NCI-H2171 treated with DMSO at 0.1 percent for 48 hours (cell line): ENCODE results near the gene ACTR1B.
"Not testable (repeated sequence)": the region's sequence is repeated elsewhere in the genome, so short reads cannot be mapped to it uniquely, and the experiment has no call there.

Experiments
- DNase-seq: peaks from one replicate; lab custom pipeline; 2025; lab: John Stamatoyannopoulos, UW

ACTR1B gene

DNA sequence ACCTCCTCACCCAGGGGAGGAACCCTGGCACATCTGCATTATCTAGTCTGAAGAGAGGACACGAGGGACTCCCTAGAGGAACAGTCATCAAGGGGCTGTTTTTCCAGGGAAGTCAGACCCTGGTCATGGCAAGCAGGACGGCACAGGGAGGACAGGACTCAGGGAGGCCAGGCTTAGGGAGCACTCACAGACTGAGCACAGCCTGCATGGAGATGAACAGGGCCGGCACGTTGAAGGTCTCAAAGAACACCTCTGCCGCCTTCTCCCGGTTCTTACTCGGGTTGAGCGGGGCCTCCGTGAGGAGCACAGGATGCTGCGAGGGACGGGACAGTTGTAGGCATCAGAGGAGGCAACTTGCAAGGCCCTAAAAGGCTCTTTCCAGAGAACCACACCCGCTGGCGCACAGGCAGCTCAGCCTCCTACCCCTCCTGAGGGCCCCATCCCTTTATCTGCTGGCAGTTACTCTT is 5.1 kb downstream of the ACTR1B start:
- no peak for DNase-seq

GRCh38 chr2:97657986-97658690 is 5.7 kb downstream of the ACTR1B start:
- DNase-seq = no peak

- DNase-seq = no peak
Observed at GRCh38 chr2:97656905-97657587, 6.8 kb downstream of the ACTR1B start.

- no peak for DNase-seq
Observed at GRCh38 chr2:97656129-97656755, 7.6 kb downstream of the ACTR1B start.

DNA sequence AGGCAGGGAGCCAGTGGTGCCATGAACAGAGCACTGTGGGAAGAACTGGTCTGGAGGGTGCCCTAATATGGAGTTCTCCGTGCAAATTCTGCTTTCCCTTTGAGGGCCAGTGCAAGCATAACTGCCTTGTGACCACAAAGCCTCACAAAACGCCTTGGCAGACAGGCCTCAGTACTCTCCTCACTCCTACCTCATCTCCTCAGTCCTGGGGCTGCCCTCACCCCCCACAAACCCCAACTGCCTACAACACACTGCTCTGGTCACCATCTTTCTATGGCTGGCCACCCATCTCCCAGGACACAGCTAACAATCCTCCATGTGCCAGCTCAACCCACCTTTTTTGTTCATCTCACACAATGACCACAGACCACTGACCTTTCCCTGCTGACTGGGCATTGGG is 9.1 kb downstream of the ACTR1B start:
- DNase-seq = no peak

DNA sequence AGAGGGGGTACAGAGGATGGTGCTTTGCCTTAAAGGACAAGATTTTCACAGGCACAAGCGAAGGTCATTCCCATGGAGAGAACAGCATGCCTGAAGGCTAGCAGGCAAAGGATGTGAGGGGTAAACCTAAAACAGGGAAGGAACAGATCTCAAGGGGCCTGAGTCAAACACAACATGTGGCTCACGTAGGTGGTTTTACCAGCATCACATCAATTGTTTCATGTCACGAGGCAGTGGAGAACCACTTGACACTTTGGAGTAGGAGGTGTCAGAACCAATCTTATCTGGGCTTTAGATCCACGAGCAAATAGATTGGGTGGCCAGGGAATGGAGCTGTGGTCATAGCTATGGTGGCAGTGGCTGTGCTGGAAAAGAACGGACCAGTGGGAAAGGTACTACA is 9.5 kb downstream of the ACTR1B start:
- no peak for DNase-seq

DNA sequence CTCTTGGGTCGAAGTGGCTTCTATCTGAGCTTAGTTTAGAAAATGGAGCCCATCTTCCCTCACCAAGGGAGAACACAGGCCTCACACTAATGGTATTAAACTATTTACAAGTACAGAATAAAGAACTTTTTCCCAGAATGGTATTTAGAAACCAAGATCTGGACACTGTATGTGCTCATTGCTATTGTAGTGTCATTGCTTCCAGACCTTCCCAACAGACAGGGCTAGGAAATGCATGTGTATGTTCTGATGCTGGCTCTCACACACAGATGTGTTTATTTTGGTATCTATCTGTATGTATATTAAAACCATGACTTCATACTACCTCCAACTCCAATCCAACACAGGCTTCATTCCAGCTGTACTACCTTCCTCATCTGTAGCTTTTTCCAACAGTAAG is 10.0 kb downstream of the ACTR1B start:
- no peak for DNase-seq

DNA sequence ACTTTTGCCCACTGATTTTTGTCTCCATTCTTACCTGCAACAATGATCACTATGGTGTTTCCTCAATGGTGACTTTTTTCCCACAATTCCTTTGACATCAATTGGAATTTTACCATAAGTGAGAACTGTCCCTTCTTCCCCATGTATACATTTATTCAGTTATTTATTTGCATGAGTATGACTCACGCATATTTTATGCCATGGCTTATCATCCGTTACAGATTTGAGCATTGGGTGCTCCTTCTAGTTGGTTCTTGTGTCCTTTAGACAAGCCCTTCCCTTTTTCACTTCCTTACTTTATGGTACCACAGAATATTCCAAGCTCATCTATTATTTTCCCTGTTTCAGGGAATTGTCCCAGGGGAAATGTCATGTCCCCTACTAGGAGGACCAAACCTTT is 10.4 kb downstream of the ACTR1B start:
- DNase-seq = no peak

DNA sequence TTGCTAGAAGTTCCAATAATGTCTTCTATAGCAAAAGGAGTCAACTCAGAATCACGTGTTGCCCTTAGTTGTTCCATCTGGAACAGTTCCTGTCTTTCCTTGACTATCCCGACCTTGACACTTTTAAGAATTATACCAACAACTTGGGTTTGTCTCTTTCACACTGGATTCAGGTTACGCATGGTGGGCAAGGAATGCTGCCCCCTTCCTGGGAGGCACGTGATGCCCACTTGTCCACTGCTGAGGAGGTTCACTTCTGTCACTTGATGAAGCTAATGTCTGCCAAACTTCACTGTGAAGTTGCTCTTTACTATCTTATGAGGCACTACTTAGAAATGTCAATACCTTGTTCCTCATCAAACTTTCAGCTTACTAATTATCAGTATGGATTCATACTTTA is 12.7 kb downstream of the ACTR1B start:
- DNase-seq = no peak

GRCh38 chr2:97646977-97647376 is 16.9 kb downstream of the ACTR1B start:
- DNase-seq = no peak

DNA sequence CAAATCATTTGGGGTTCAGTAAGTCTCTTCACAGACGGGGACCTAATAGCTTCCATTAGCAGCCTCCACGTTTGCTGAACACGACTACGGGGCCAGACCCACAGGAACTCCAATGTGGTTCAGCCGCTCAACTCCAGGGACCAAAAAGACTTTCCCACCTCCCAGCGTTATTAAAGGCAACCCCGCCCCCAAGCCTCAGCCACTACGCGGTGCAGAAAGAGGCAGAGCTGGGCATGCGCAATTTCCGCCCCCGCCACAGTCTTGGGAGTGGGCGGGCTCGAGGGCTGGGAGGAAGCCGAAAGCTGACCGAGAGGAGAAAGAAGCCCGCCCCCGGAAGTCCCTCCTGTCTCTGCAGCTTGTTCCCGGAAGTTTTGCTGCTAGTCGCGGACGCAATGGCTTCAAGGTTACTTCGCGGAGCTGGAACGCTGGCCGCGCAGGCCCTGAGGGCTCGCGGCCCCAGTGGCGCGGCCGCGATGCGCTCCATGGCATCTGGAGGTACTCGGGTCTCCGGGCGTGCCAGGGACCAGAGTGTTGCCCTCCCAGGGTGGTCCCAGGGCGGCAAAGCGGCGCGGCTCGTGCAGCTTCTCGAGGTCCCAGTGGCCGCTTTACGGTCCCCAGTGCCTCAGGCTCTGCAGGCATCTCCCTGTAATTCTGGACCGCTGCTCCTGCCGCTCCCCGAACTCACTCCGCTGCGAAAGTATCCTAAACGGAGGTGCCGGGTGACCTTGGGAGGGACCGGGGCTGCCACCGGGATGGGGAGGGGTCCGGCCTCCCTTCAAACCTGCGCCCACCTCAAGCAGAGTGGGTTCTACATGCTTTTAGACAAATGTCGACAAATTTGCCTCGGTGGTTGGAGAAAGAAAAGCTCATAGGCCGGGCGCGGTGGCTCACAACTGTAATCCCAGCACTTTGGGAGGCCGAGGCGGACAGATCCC is 17.9 kb downstream of the ACTR1B start, which contains the start of gene COX5B:
Gene COX5B, plus strand, starts transcription at position 368 of the 935 bp plus-strand sequence. Its CDS starts 25 bp downstream, at position 393.
- DNase-seq = peak; percentile 96

DNA sequence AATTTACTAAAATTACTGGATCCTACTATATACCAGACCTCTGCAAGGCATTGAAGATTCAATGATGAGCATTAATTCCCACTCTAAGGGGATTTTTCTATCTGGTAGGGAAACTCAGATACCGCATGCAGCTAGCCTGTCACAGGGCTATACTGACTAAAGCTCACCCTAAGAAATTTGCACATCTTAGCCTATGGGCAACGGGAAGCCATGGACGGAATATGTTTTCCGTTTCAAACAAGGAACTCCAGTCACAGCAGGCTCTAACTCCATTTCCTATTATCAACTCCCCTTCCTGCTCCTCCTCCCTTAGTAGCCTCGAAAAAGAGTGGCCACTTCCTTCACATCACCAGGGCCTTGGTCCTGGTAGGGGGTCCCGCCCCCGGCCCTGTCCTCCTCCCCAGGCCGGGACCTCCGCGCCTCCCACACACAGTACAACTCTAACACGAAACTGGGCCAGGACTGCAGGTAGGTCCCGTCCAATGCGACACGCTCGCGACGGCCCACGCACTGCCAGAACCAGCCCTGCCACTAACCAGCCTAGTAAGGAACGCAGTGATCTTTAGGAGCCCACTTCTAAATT is 18.6 kb downstream of the ACTR1B start:
- no peak for DNase-seq

DNA sequence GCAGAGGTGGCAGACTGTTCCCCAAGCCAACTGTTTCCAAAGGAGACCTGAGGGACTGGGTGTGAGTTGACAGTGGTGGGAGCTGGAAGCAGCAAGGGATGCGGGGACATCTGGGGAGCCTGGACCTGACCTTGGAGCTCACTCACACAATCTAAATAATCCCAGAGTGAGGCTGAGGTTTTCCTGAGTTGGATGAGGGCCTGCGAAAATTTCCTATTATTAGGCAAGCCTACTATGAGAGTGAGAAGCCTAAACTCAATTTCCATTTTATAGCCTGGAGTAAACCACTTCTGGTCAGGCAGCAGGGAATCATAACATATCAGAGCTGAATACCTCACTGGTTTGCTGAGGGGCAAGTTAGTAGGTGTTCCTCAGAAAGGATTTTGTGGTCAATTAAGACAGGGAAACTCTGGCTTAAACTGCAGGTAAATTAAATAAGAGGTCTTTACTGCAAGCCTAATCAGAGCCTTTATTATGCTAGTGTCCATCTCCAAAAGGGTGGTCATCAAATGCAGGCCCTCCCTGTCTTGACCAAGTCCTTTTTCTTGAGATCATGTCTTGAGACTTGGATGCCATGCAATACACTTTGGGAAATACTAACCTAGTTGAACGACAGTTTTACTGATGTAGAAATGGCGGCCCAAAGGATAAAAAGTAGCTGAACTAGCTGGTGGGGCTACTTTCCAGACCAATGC is 19.7 kb downstream of the ACTR1B start:
- DNase-seq = no peak

- DNase-seq = not testable (repeated sequence)
Observed at GRCh38 chr2:97626049-97626430, 37.8 kb downstream of the ACTR1B start.

- not testable (repeated sequence) for DNase-seq
Observed at GRCh38 chr2:97625354-97626048, 38.3 kb downstream of the ACTR1B start.

- DNase-seq = not testable (repeated sequence)
Observed at GRCh38 chr2:97622976-97623375, 40.9 kb downstream of the ACTR1B start.

DNA sequence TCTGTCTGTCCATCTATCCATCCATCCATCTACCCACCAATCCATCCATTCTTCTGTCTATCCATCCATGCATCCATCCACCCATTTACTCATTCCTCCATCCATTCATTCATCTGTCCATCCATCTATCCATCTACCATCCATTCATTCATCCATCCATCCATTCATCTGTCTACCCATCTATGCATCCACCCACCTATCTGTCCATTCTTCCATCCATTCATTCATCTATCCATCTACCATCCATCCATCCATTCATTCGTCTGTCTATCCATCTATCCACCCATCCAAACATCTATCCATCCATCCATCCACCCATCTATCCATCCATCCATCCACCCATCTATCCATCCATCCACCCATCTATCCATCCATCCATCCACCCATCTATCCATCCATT is 43.4 kb downstream of the ACTR1B start:
- DNase-seq = not testable (repeated sequence)

DNA sequence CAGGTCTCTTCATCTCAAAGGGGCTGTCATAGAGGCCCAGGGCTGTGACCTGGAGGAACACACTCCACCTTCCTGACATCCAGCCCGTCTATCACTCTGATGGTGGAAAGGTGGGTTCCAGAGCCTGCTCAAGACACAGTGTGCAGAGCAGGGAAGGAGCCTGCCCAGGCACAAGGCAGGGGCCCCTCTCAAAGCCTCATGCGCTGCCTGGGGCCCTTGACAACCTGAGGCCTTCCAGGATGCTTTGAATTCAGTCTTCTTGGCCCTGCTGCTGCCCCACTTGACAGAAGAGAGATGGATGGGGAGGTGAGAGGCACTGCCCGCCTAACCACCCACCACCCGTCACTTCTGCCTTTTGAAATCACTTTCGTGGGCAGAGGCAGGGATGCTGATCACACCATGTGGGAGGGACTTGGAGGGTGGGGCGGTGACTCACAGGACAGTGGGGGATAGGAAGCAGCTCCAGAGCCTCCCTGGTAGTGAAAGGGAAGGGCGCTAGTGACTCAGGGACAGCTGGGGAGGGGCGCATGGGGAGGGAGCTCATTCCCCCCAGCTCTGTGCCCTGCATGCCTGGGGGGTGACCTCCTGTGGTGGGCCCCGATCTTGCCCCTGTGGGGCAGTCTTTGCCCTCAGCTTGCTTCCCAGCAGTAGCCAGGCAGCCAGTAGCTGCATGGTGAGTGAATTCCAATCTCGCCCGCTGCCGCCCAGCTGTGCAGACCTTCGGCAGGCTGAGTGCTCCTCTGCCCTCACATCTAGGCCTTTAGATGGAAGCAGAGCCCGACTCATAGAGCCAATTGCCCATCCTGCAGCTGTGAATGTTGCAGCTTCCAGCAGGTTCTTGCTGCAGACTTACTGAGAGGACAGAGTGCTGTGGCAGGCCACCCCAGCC is 44.7 kb downstream of the ACTR1B start:
- DNase-seq = not testable (repeated sequence)

GRCh38 chr2:97617911-97618310 is 45.9 kb downstream of the ACTR1B start:
- no peak for DNase-seq
